ENCODE data around the gene YIF1B. TPM values are rescaled to one million over a fixed set of nuclear protein-coding genes. Genes with fewer than 3 reads are reported as not detected.

Gene YIF1B
- polyA plus RNA-seq, 3 donors, result 26.0 to 33.7 (median 30.8) TPM

- no peak for DNase-seq (ENCODE audit: low read depth in 3 of 3, low spot score in 2 of 3)
Observed at GRCh38 chr19:38306236-38306635, 9.5 kb downstream of the YIF1B start.

GRCh38 chr19:38304866-38305429 lies 10.8 kb downstream of the YIF1B start:
- peak in 1 of 3 donors; percentile 61 for DNase-seq (ENCODE audit: low read depth in 3 of 3, low spot score in 2 of 3)

DNA sequence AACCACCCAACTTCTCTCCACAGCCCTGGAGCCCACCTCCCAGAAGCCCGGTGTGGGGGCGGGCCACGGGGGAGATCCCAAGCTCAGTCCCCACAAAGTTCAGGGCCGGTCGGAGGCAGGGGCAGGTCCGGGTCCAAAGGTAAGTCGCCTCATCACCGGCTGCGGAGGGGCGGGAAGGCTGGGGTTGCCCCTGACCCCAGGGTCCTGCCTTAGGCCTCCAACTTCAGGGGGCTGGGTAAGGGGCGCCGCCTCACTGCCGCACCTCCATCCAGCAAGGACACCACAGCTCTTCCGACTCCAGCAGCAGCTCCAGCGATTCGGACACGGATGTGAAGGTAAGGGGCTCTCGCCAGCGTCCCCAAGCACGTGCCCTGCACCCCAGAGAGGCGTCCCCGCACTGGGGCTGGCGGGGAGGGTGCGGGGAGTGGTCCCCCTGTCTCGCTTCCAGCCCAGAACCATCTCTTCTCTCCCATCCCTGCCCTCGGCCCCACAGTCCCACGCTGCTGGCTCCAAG lies 11.3 kb downstream of the YIF1B start:
- no peak for DNase-seq (ENCODE audit: low read depth in 3 of 3, low spot score in 2 of 3)

- no peak for DNase-seq (ENCODE audit: low read depth in 3 of 3, low spot score in 2 of 3)
Observed at GRCh38 chr19:38303517-38304351, 12.0 kb downstream of the YIF1B start, which contains the start of gene C19orf33. Gene C19orf33 (plus strand): TSS chr19:38304251. CDS start chr19:38304262, 11 bp downstream.

GRCh38 chr19:38298821-38299680 lies 16.7 kb downstream of the YIF1B start:
- no peak for DNase-seq (ENCODE audit: low read depth in 3 of 3, low spot score in 2 of 3)

DNA sequence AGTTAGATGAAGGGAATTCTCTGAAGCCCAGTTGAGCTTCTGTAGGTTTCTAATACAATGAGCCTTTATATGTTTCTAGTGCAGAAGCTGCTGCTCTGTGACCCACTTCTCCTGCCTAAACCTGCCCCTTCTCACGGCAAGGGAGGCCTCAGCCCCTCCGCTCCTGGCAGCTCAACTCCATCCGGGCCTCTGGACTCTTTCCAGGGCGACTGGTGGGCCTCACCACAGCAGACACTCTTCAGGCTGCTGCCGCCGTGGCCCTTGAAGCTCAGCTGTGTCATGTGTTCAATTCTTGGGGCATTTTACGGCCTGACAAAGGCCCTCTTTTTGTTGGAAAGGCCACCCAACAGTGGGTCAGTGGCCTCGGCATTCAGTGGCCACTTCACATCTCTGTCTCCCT lies 21.7 kb downstream of the YIF1B start:
- no peak for DNase-seq (ENCODE audit: low read depth in 3 of 3, low spot score in 2 of 3)

GRCh38 chr19:38293281-38293680 lies 22.5 kb downstream of the YIF1B start:
- DNase-seq (ENCODE audit: low read depth in 3 of 3, low spot score in 2 of 3), result no peak

- no peak for DNase-seq (ENCODE audit: low read depth in 3 of 3, low spot score in 2 of 3)
Observed at GRCh38 chr19:38291855-38292254, 23.9 kb downstream of the YIF1B start.

DNA sequence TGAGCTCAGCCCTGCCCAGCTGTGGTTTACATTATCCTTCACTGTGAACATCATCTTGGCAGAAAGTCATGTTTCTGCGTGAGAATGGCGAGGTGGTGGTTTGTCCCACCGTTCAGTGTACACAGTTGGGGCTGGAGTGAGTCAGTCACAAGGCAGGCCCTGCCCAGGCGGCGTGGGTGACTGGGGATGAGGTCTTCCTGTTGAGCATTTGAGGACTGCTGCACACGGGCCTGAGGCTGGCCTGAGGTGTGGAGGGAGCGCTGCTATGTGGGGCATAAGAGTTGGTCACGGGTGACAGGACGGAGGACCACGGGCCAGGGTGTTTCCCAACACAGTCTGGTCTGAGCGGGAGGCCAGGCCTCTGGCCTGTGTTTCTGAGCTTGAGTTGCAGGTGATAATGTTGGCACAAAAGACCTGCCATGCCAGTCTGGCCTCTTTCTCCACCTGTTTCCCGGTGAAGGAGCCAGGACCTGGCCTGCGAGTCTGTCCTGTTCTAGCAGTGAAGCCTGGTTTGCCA lies 25.1 kb downstream of the YIF1B start:
- no peak for DNase-seq (ENCODE audit: low read depth in 3 of 3, low spot score in 2 of 3)

DNA sequence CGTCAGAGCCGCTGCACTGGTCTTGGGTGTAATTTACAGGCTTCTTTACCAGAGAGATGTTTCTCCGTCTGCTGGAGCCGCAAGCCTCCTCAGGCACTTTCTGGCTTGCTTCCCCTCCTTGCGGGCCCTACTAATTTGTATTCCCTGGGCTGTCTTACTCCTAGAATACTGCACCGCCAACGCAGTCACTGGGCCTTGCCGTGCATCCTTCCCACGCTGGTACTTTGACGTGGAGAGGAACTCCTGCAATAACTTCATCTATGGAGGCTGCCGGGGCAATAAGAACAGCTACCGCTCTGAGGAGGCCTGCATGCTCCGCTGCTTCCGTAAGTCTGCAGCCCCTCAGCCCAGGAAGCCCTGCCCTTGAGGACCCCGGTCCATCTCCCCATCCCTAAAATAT lies 25.8 kb downstream of the YIF1B start:
- no peak for DNase-seq (ENCODE audit: low read depth in 3 of 3, low spot score in 2 of 3)

GRCh38 chr19:38288123-38288855 lies 27.5 kb downstream of the YIF1B start:
- no peak for DNase-seq (ENCODE audit: low read depth in 3 of 3, low spot score in 2 of 3)

- DNase-seq (ENCODE audit: low read depth in 3 of 3, low spot score in 2 of 3), result no peak
Observed at GRCh38 chr19:38287604-38288003, 28.1 kb downstream of the YIF1B start.

DNA sequence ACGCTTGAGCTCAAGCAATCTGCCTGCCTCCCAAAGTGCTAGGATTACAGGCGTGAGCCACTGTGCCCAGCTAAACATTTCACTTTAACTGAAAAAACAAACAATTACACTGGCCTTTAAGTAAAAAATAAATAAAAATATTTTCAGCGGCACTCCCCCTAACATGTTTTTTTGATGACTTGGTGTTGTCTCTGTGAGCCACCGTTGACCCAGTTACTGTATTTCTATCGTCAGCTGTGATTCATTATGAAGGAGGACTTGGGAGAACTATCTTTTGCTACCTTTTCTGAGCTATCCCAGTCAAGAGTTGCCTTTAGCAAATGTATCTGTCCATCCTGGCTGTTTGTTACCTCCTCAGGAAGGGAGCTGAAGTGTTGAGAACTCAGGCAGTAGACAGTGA lies 30.2 kb downstream of the YIF1B start:
- no peak for DNase-seq (ENCODE audit: low read depth in 3 of 3, low spot score in 2 of 3)

- no peak for DNase-seq (ENCODE audit: low read depth in 3 of 3, low spot score in 2 of 3)
Observed at GRCh38 chr19:38284422-38284821, 31.3 kb downstream of the YIF1B start.

GRCh38 chr19:38283271-38283670 lies 32.5 kb downstream of the YIF1B start:
- no peak for DNase-seq (ENCODE audit: low read depth in 3 of 3, low spot score in 2 of 3)

GRCh38 chr19:38281811-38282566 lies 33.8 kb downstream of the YIF1B start:
- no peak for DNase-seq (ENCODE audit: low read depth in 3 of 3, low spot score in 2 of 3)

DNA sequence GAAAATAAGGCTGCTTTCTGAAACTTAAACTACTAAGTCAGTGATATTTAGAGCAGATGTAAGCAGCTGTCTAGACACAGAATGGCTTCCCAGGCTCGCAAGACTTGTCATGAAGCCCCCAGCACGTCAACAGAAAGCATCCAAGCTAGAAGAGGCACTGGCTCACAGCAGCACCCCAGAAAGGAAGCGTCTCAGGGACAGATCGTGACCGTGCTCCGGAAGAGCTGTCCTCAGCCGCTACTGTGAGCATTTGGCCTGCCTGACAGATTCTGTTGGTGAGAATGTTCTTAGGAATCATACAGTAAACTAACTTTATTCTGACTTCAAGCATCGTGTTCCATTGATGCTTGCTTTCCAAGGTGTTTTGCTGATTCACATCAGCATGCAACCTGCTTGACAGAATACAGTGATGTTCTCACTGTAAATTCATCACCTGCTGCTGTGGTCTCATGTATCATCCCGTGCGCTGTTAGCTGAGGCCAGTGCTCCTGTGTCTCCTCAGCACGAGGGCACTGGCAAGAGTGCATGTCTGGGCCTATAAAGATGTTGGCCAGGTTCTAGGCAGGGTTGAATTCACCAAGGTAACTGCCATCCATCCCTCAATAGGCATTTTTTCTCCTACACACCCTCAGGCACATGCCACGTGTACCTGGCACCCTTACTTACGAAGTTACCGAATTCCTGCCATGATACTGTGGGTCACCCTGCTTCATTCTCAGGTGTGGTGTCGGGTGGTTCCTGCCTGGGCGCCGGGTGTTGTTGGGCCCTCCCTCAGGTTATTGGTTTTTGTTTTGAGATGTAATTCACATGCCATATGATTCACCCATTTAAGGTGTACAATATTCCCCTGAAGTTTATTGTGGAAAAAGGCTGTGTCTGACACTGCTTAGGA lies 35.5 kb downstream of the YIF1B start:
- DNase-seq (ENCODE audit: low read depth in 3 of 3, low spot score in 2 of 3), result no peak

GRCh38 chr19:38278751-38279150 lies 37.0 kb downstream of the YIF1B start:
- no peak for DNase-seq (ENCODE audit: low read depth in 3 of 3, low spot score in 2 of 3)
